Measurements from ENCODE around the gene TRHDE.

Gene TRHDE

DNA sequence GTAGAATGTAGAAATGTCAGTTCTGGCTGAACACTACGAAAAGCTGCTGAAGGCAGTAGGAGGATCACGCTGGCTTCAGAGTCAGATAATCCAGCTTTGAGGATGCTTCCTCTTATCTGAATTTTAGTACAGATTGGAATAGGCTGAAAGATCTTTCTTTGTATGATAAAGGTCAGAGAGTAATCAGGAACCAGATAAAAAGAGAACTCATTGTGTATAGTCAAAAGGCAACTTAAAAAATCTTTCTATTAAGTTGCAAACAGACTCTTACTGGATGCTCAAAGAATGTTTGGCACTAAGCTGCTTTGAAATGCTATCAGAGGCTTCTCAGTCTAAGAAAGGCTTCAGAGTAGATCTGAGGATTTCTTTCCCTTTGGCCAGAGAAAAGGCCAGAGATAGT is 21.8 kb upstream of the TRHDE start:
- no peak overlapping the region for H3K27ac ChIP-seq
- H3K79me2 ChIP-seq: no peaks in the 10 kb centered on the region
- no peaks in the 10 kb centered on the region for H3K4me1 ChIP-seq
- no peak overlapping the region for H3K4me3 ChIP-seq (ENCODE audit: low read depth, low read length)
- H3K9me3 ChIP-seq (ENCODE audit: control insufficient read depth, low read length): no peaks in the 10 kb centered on the region
- no peak overlapping the region for H3K4me2 ChIP-seq (ENCODE audit: low read length)
- H3K27me3 ChIP-seq (ENCODE audit: control insufficient read depth, insufficient read depth, low read length): no peaks in the 10 kb centered on the region
- H3K36me3 ChIP-seq (ENCODE audit: control insufficient read depth, insufficient read depth, low read length): no peaks in the 10 kb centered on the region
- H3K9ac ChIP-seq: no peak overlapping the region
- H2AFZ ChIP-seq: no peak overlapping the region
- no peak for TF ChIP-seq CTCF (IDR thresholded peaks at IDR 0.05)

- Histone ChIP-seq H3K4me2 (ENCODE audit: low read length) (no peak overlapping the region), H3K4me3 (ENCODE audit: low read depth, low read length) (no peak overlapping the region), H3K9me3 (ENCODE audit: control insufficient read depth, low read length) (no peaks in the 10 kb centered on the region), H3K4me1 (no peaks in the 10 kb centered on the region), H3K79me2 (no peaks in the 10 kb centered on the region), H2AFZ (no peak overlapping the region), H3K27me3 (ENCODE audit: control insufficient read depth, insufficient read depth, low read length) (no peaks in the 10 kb centered on the region), H3K36me3 (ENCODE audit: control insufficient read depth, insufficient read depth, low read length) (no peaks in the 10 kb centered on the region), H3K27ac (no peak overlapping the region), H3K9ac (no peak overlapping the region)
- TF ChIP-seq CTCF (IDR thresholded peaks at IDR 0.05): no peak
Observed at GRCh38 chr12:72256725-72257124, 15.4 kb upstream of the TRHDE start.

DNA sequence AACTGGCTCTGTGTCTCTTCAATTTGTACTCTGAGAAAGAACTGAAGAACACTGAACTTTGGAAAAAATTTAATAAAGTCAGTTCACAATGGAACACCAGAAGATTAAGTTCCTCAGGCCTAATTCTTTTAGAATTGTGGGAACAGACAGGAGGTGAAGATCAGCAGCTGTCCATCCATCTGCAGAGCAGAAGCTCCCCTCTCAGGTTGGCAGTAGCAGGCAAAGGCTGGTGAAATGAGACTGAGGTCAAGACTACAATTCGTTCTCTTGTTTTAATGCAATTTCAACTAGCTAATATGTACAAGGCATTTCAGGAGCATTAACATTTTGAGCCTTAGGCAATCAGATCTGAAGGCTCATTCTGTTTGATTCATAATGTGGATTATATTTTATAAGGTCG is 10.3 kb upstream of the TRHDE start:
- no peak overlapping the region for H3K27ac ChIP-seq
- H3K9ac ChIP-seq: no peak overlapping the region
- no peak overlapping the region for H3K4me2 ChIP-seq (ENCODE audit: low read length)
- TF ChIP-seq CTCF (IDR thresholded peaks at IDR 0.05): no peak
- no peaks in the 10 kb centered on the region for H3K36me3 ChIP-seq (ENCODE audit: control insufficient read depth, insufficient read depth, low read length)
- H3K79me2 ChIP-seq: no peaks in the 10 kb centered on the region
- no peaks in the 10 kb centered on the region for H3K27me3 ChIP-seq (ENCODE audit: control insufficient read depth, insufficient read depth, low read length)
- H3K4me3 ChIP-seq (ENCODE audit: low read depth, low read length): no peak overlapping the region
- no peaks in the 10 kb centered on the region for H3K9me3 ChIP-seq (ENCODE audit: control insufficient read depth, low read length)
- H2AFZ ChIP-seq: no peak overlapping the region
- no peaks in the 10 kb centered on the region for H3K4me1 ChIP-seq

DNA sequence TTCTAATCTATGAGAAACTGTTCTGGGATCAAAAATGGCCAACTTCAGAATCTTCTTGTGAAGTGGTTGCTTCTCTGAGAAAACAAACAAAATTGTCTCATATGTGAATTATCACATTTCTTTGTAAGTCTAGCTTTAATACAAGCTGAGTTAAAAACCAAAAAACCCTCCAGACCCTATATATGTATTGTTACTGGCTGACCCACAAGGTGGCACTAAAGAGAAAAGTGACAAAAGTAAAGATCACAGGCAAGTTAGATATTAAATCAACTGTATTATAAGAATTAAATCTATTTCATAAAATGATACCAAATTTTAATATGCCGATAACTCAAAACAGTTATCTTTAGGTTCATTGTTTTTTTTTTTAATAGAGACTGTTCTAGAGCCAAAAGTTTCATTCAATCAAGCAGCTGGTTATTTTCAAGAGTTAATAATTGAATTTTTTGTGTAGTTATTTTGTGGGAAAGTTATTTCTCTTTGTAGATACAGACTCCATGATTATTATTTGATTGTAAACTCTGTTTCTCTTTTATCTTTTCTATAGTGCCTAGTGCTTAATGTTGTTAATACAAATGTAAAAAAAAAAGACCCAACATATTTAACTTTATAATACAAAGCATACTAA is 7.5 kb upstream of the TRHDE start:
- TF ChIP-seq CTCF (IDR thresholded peaks at IDR 0.05): no peak
- Histone ChIP-seq H3K36me3 (ENCODE audit: control insufficient read depth, insufficient read depth, low read length) (no peaks in the 10 kb centered on the region), H3K9me3 (ENCODE audit: control insufficient read depth, low read length) (no peaks in the 10 kb centered on the region), H3K4me1 (no peaks in the 10 kb centered on the region), H2AFZ (no peak overlapping the region), H3K27me3 (ENCODE audit: control insufficient read depth, insufficient read depth, low read length) (no peaks in the 10 kb centered on the region), H3K79me2 (no peaks in the 10 kb centered on the region), H3K4me3 (ENCODE audit: low read depth, low read length) (no peak overlapping the region), H3K27ac (no peak overlapping the region), H3K9ac (no peak overlapping the region), H3K4me2 (ENCODE audit: low read length) (no peak overlapping the region)

- Histone ChIP-seq H3K4me1 (no peaks in the 10 kb centered on the region), H2AFZ (no peak overlapping the region), H3K9me3 (ENCODE audit: control insufficient read depth, low read length) (no peaks in the 10 kb centered on the region), H3K79me2 (no peaks in the 10 kb centered on the region), H3K27me3 (ENCODE audit: control insufficient read depth, insufficient read depth, low read length) (no peaks in the 10 kb centered on the region), H3K36me3 (ENCODE audit: control insufficient read depth, insufficient read depth, low read length) (no peaks in the 10 kb centered on the region), H3K27ac (no peak overlapping the region), H3K9ac (no peak overlapping the region), H3K4me2 (ENCODE audit: low read length) (no peak overlapping the region), H3K4me3 (ENCODE audit: low read depth, low read length) (no peak overlapping the region)
- no peak for TF ChIP-seq CTCF (IDR thresholded peaks at IDR 0.05)
Observed at GRCh38 chr12:72267974-72268373, 4.2 kb upstream of the TRHDE start.
